Activated CD4-positive, alpha-beta T cell treated with anti-CD3 and anti-CD28 coated beads, Interleukin-2, Interleukin-6, amounts not matched to agents 100 ng/mL and 50 ng/mL, durations not matched to agents 16 hours and 8 hours (primary cell): ENCODE data around the gene DKK2.
"Not testable (repeated sequence)": the region's sequence is repeated elsewhere in the genome, so short reads cannot be mapped to it uniquely, and the experiment has no call there.

Experiments
- DNase-seq: peaks from one replicate; pipeline ENCODE4 v3.0.0-alpha.2; 2020

The DKK2 gene

DNA sequence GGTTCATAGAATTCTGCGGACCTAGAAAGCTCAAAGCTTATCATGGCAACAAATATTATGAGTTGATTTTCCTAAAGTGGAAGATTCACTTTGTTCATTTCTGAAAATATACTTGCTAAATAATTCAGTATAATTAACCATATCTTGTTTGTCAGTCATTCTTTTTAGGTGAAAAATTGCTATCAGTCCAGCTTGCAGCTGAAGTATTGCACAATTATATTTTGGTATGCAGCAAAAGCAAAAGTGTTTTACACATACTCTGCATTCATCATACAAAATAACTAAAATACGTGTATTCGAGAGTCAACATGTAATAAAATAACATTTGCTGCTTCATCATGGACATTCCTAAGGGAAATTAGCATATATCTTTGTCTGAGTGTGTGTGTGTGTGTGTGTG lies 24.8 kb downstream of the DKK2 start:
- DNase-seq = no peak

DNA sequence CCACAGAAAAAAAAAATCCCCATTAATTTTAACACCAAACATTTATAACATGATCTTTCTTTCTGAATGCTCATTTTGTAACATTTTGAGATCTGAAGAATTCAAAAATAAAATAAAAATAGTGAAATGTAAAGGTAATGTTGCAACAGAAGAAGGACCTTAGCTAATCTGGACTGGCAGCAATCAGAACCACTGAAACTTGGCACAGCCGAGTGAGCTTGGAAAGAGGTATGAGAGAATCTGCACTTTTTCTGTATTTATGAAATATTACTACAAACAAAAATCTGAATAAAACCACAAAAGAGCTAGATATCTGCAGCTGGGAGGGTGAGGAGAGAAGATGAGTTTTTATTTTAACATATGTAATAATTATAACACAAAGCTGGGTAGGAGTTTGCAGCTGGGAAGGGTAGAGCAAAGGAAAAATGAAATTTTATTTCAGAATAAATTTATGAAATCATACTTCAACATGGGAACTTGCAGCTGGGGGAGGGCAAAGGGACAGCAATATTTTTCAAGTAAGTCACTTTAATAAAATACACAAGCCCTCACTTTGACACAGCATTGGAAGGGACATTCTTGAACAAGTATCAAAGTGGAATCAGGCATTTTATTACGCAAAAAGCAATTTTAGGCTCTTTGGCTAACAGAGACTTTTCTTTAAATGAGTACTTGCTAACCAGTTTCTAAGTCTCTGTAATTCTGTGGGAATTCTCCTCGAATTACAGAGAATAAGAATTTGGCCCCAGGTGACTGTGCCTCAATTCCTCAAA lies 26.7 kb downstream of the DKK2 start:
- no peak for DNase-seq

DNA sequence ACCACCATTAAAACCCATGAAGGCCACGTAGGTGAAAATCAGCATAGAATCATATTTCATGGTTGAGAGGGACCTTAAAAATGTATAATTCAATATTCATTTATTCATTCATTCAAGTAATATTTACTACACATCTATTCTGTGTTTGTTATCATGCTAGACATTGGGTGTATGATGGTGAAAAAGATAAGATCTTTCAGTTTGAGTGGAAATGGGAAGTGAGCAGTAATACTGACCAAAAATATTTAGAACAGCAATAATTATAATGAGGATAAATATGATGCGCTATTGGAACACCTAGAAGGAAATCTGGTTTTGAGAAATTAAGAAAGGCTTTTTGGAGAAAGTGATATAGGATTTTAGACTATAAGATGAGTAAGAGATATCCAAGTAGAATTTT lies 28.0 kb downstream of the DKK2 start:
- DNase-seq = no peak

DNA sequence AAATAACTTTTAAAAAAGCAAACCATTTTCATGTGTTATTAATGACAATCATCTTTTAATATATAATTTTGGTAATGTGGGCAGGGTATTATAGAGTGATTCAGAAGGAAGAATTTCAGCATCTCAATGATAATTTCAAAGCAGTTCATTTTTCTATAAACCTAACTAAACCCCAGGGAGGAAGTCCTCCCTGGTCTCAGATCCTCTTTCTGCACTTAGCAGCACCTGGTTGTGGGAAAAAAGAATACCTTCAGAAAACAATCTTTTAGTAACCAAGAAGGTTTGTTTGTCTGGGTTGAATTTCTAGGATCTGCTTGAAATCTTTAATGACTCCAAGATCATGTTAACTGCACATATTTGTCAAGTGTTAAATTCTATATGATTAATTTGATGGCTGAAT lies 29.9 kb downstream of the DKK2 start:
- DNase-seq = no peak

DNA sequence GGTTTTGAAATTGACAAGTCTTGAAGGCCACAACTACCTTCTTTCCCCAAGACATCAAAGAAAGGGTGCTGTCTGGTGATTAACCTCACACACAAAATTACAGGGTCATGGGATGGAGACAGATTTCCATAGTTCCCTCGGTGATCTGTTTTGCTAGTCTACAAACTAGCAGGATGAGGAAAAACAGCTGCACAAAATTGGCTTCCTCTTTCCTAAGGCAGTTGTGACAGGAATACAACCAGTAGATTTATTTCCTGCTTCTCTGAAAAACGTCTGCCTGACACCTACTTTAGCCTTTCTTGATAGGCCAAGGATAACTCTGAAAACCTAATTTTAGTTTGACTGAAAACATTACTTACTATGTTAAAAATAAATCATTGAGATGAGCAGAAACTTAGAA lies 39.6 kb downstream of the DKK2 start:
- no peak for DNase-seq

DNA sequence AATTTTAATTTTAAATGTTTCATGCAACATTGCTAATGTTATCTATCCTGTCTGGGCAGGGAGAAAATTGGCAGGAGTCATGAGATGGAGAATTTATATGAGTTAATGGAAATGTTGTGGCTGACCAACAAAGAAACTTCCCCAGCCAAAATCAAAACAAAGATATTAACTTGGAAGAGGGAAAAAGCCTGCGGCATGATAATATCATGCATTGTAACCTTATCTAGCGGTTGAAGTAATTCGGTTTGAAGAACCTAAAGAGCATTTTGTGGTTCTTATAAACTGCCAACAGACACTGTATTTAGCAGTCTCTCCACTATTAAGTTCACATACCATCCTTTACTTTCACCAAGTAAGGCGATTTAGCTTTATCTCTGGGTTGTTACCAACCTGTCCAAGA lies 42.3 kb downstream of the DKK2 start:
- DNase-seq = no peak

DNA sequence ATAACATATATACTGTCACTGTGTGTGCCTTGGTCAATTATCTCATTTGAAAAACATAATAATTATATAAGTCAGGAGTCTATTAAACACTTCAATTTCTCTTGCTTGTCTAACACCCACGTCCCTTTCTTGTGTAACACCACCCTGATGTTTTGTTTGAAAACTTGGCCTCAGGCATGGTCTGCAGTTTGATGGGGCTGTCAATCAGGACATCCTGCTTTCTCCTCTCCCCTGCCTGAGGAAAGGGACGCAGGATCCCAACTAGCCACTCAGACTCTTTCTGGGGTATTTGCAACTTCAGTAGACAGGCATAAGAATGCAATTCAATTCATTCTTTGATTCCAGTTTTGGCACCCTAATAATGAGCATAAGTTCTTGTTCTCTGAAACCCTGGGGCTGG lies 48.8 kb downstream of the DKK2 start:
- no peak for DNase-seq

DNA sequence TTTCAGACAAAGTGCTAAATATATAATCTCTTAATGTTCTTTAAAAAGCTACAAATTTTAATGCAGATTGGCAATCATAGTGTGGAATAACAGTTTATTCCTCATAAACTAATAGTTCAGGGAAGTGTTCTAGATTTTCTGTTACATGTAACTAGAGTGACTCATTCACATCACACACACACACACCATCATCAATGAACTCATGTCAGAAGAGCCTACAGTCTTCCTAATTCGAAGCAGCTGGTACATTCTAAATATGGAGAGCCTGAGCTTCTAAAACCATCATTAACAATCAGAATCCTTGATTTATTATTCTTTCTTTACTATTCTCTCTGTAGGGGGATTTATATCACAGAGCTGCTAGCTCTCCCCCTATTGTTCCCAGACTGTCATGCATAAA lies 49.6 kb downstream of the DKK2 start:
- DNase-seq = no peak

DNA sequence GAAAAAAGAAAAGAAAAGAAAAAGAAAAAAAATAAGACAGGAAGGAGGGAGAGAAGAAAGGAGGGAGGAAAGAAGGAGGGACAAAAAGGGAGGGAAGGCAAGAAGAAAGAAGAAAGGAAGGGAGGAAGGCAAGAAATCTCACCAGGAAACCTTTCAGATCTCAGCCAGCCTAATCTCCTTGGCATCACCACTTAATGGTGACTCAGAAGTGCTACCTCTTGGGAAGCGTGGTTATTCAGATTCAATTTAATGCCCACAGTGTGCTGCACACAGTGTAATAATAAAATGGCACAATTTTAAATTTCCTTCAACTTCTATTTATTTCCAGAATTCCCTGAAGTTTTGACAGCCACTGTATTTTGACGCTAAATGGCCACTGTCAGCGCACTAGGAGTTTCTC lies 50.3 kb downstream of the DKK2 start:
- DNase-seq = no peak

DNA sequence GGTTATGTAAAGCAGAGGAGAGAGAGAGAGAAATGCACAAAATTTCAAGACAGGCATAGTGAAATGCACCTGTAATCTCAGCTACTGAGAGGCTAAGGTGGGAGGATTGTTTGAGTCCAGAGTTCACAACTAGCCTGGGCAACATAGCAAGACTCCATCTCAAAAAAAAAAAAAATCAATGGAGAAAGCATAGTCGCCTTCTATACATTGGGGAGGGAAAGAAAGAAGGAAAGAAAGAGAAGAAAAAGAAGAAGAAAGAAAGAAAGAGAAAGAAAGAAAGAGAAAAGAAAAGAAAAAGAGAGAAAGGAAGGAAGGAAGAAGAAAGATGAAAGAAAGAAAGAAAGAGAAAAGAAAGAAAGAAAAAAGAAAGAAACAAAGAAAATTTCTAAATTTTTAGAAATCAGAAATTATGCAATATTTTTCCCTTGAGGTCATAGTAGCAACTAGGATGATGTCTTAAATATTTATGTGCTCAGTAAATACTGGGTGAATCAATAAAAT lies 53.4 kb downstream of the DKK2 start:
- DNase-seq = no peak

DNA sequence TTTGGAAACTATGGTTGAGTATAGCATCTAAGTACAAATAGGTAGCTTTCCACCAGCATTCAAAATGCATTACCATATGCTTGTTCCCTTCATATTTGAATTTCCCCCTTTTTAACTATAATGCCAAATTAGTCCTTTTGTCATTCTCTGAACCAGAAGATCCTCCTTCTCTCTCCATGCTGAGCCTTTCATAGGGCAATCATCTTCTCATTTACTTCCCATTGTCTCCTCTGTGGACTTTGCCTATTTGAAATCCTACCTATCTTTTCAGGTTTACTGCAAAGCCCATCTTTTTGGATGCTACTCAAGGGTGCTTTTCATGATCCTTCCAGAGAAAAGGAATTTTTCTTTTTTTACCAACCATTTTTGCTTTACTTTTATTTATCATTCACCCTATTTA lies 54.7 kb downstream of the DKK2 start:
- DNase-seq = no peak

DNA sequence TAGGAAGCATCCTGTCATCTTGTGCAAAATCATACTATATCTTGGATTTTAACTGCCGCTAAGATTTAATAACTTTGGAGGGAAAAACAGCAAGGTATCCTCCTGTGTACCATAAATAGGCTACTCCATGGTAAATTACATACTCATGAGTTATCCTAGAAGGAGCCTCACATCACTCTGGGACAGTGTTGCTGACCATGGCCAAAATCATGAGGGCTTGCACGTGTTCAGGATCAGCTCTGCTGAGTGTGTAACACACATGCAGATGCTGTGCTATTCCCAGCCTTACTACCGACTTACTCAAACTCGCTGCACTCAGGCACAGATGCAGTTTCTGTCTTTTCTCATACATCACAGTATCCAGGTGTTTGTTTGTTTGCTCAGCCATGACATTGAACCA lies 56.6 kb downstream of the DKK2 start:
- no peak for DNase-seq

DNA sequence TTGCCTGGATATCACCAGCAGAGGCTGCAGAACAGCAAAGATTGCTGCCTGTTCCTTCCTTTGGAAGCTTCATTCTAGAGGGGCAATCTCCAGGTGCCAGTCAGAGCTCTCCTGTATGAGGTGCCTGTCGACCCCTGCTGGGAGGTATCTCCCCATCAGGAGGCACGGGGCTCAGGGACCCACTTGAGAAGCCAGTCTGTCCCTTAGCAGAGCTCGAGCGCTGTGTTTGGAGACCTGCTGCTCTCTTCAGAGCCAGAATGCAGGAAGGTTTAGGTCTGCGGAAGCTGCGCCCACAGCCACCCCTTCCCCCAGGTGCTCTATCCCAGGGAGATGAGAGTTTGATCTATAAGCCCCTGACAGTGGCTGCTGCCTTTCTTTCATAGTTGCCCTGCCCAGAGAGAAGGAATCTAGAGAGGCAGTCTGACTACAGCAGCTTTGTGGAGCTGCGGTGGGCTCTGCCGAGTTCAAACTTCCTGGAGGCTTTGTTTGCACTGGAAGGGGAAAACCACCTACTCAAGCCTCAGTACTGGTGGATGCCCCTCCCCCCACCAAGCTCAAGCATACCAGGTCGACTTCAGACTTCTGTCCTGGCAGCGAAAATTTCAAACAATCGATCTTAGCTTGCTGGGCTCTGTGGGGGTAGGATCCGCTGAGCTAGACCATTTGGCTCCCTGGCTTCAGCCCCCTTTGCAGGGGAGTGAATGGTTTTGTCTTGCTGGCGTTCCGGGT lies 57.9 kb downstream of the DKK2 start:
- no peak for DNase-seq

DNA sequence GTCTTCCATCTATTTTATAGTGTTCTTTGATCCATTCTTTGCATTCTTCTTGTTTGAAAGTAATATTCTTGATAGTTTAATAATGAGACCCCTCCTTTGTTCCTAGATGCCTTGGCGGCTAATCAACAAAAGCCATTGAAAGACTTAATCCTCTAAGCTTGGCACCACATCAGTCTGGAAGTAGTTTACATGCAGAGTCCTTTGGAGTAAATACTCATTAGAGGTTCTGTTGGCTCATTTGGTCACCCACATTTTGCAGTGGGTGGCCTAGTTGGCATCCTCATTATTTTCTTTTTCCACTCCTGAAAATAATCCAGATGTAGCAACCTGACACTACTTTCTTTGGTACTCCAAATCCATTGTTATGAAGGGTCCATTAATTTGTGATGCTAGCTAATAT lies 64.5 kb downstream of the DKK2 start:
- no peak for DNase-seq

DNA sequence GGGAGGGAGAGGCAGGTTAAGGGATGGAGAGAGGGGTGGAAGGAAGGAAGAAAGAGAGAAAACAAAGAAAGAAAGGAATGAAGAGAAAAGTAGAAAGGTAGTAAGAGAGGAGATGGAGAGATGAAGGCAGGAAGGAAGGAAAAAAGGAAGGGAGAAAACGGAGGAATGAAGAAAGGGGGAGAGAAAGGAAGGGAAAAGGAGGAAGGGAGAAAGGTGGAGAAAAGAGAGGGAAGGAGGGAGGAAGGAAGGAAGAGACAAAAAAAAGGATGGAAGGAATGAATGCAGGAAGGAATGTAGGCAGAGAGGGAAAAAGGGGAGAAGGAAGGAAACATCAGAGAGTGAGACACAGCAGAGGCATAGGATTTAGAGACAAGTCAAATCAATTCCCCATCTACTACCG lies 68.2 kb downstream of the DKK2 start:
- DNase-seq = no peak

DNA sequence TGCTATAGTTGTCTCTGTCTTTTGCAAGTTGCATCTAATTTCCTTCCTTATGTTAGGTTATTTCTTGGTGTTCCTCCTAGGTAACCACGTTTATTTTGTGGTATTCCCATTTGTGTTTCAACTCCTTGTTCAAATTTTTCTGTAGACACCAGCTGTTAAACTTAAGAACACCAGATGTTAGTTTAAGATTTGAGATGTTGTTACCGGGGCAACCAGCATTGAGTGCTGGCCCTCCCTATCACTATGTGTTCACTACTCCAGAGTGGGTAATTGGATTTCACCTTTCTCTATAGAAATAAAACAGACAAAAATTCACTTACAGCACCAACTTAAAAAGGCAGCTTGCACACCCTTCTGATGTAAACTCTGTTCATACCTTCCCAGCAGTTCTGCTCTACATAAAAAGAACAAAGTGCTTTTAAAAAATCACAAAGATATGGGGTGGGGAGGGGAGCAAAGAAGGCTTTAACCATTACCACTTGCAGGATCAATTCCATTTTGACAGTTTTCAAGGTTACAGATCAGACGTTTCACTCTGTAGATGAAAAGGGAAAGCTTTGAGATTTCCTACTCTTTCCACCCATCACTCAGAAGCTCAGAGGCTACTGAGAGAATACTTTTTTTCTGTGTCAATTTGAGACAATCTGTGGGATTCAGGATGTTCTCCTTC lies 82.9 kb downstream of the DKK2 start:
- no peak for DNase-seq

DNA sequence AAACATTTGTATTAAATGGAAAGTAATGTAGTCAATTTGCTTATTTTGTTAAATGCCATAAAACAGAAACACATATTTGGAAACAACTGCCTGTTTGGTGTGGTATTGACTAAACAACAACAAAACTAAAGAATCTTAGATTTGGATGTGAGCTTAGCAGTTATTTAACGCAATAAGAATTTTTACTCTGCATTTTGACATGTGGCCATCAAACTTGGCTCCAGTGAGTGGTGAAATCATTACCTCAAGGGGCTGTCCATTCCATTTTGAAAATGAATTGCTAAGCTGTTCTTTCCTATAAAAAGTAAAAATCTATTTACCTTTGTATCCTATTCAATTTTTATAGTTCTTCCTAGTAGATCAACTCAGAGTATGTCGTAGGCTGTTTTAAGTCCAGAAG lies 84.2 kb downstream of the DKK2 start:
- no peak for DNase-seq

DNA sequence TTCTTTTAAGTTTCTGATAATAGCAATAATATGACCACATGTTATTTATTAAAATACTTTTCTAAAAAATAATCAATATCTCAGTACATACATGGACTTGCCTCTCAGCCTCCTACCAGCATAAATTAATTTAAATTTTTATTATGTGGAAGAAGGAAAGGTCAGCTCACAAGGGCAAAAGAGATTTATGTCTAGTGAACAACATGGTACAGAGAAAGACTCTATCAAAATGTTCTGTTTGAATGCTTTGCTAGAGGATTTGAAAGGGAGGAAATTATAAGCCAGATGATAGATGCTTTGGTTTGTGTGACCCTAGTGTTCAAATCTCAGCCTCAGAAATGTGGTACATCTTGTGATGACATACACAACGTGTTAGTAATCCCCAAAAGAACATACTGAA lies 94.3 kb downstream of the DKK2 start:
- DNase-seq = no peak

DNA sequence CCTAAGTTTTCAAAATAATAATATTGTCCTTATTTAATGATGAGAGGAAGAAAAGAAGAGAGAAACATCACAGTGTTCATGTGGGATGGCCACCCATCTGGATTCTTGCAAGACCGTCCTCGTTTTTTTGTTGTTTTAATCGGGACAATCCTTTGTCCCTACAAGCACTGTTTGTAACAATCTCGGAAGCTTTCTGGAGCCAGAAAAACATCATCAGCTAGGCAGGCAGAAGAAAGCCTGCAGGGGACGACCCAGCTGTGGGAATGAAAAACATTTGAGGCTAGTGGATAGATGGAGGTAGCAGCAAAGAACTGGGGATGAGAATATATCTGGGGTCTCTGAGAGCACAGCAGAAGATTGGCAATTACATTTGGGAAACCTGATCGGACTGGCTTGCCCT lies 105.6 kb downstream of the DKK2 start:
- no peak for DNase-seq

DNA sequence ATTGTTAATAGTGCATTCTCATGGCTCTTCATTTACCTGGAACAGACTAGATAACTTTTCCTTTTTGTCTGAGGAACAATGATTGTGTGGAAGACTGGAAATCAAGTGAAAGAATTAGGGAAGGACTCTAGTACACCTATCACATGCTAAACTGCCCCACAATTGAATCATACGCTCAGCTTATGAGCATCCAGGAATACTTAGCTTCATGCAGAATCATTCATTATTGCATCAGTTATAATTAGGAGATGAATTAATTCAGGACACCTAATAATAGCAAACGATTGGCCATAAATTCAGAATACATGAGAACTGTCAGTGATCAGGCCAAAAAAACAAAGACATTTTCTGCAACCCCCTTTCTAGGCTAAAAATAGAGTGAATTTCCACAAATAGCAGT lies 106.9 kb downstream of the DKK2 start:
- no peak for DNase-seq

DNA sequence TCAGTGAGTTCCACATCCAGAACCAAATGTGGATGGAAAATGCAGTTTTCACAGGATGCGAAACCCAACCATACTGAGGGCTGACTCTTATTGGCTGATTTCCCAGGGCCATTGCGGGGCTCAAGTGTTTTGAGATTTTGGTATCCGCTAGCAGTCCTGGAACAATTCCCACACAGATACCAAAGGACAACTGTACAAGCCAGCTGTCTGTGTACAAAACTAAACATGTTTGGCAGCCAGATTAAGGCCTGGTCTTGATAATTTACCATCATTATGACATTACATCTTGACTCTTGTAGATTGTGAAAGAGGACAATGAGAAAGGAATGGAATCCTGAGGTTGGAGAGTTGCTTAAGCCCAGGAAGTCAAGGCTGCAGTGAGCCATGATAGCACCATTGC lies 121.9 kb downstream of the DKK2 start:
- no peak for DNase-seq

DNA sequence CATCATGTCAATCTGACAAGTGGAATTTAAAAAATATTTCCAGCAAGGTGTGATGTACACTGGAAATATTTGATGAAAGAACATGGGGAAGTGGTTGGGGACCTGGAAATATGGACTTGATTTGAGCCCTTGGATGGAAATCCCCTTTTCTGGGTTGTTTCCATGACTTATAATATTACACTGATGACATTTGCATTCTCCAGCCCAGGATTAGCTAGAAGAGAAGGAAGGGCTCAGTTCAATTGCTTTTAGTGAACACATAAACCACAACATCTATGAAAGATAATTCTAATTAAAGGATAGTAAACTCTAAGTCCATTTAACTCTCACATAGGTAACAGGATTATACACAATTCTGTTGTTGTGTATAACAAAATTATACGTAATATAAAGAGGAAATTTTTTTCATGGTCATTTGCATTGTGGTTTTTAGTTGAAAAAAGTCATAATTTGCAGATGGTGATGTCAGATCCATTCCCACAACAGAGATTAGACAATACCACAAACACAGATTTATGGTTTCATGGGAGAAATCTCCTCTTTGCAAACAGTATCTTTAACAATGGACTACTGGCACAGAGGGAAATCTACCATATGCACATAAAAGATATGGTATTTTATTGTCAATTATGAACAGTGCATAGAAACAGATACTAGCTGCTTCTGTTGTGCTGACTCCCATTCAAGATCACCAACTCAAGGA lies 126.5 kb downstream of the DKK2 start:
- DNase-seq = no peak

DNA sequence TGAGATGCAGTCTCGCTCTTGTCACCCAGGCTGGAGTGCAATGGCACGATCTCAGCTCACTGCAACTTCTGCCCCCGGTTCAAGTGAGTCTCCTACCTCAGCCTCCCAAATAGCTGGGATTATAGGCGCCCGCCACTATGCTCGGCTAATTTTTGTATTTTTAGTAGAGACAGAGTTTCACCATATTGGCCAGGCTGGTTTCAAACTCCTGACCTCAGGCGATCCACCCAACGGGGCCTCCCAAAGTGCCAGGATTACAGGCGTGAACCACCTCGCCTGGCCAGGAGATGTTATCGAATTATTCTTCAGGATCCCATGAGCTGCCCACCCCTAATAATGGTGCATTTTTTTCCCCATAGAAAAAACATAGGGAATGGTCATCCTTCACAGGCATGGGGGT lies 128.1 kb downstream of the DKK2 start:
- DNase-seq = not testable (repeated sequence)
